NCI-H446 (cell line): ENCODE data around the gene SAXO2.
"Not testable (repeated sequence)": the region's sequence is repeated elsewhere in the genome, so short reads cannot be mapped to it uniquely, and the experiment has no call there.

Experiments
- DNase-seq, 2 experiments: peaks; one replicate each; lab custom pipeline; 2025; lab: John Stamatoyannopoulos, UW

Gene SAXO2

GRCh38 chr15:82333603-82334553 is 71.3 kb downstream of the SAXO2 start:
- DNase-seq: not testable (repeated sequence)
